ENCODE measurements around the gene CNNM1.

DNA sequence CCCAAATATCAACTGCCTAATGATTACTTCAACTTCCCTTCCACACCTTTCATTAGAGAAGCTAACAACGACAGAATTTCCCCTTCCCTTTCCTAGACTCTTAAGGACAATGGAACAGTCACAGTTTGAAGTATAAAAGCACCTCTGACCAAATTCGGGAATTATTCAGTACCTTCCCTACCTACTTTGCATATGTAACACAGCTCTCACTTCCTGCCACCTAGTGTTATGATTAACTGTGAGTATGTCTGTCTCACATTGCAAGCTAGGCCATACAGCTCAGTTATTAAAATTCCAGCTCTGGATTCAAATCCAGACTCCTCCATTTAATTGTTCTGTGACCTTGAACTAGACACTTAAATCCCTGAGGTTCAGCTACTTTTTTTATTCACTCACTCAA, 48.7 kb upstream of the CNNM1 start:
- TF ChIP-seq, protein P1, sequence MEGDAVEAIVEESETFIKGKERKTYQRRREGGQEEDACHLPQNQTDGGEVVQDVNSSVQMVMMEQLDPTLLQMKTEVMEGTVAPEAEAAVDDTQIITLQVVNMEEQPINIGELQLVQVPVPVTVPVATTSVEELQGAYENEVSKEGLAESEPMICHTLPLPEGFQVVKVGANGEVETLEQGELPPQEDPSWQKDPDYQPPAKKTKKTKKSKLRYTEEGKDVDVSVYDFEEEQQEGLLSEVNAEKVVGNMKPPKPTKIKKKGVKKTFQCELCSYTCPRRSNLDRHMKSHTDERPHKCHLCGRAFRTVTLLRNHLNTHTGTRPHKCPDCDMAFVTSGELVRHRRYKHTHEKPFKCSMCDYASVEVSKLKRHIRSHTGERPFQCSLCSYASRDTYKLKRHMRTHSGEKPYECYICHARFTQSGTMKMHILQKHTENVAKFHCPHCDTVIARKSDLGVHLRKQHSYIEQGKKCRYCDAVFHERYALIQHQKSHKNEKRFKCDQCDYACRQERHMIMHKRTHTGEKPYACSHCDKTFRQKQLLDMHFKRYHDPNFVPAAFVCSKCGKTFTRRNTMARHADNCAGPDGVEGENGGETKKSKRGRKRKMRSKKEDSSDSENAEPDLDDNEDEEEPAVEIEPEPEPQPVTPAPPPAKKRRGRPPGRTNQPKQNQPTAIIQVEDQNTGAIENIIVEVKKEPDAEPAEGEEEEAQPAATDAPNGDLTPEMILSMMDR (IDR thresholded peaks at IDR 0.05): no peak
- TF ChIP-seq EZH2 (IDR thresholded peaks at IDR 0.05) (no peak), EZH2phosphoT487 (IDR thresholded peaks at IDR 0.05) (no peak)

Measured in neural progenitor cell (in vitro differentiated cells).